SK-N-SH (cell line): Measurements from ENCODE around the gene ERC2.

ENCODE experiments used
- CTCF ChIP-seq: fragments of 200-600 bp; sonication (generic); IDR thresholded peaks from 2 replicates; pipeline ENCODE4 v1.6.1; 2017; ENCODE audit warnings: antibody characterized with exemption, mild to moderate bottlenecking, moderate library complexity
- EP300 ChIP-seq, 2 experiments: IDR thresholded peaks; 2 replicates each; pipeline versions ENCODE4 v1.4.0 to v1.6.1; 2012; ENCODE audit warnings: borderline replicate concordance in 1 of 2, low read depth in 1 of 2, low read length in 1 of 2
- GATA2 ChIP-seq: sonication (generic); formaldehyde crosslinking; IDR thresholded peaks from 2 replicates; pipeline ENCODE4 v1.5.0; 2020; ENCODE audit warnings: mild to moderate bottlenecking, missing genetic modification reagents
- MAX ChIP-seq: IDR thresholded peaks from 2 replicates; pipeline ENCODE4 v1.4.0; 2012; ENCODE audit warnings: low read depth
- MEF2A ChIP-seq: IDR thresholded peaks from 2 replicates; pipeline ENCODE4 v1.4.0; 2012; ENCODE audit warnings: low read depth, borderline replicate concordance
- NFIC ChIP-seq: IDR thresholded peaks from 2 replicates; pipeline ENCODE4 v1.4.0; 2012; ENCODE audit warnings: borderline replicate concordance
- POLR2AphosphoS5 ChIP-seq: IDR thresholded peaks from 2 replicates; pipeline ENCODE4 v1.6.1; 2012; ENCODE audit warnings: low read depth, low read length
- TAF1 ChIP-seq: IDR thresholded peaks from 2 replicates; pipeline ENCODE4 v1.6.1; 2012; ENCODE audit warnings: low read depth, mild to moderate bottlenecking, low read length, moderate library complexity, borderline replicate concordance
- TEAD4 ChIP-seq: IDR thresholded peaks from 2 replicates; pipeline ENCODE4 v1.4.0; 2012; ENCODE audit warnings: mild to moderate bottlenecking, borderline replicate concordance; ENCODE audit not compliant: insufficient read depth

- TF ChIP-seq CTCF (no peak), POLR2AphosphoS5 (no peak), EP300 (IDR thresholded peaks at IDR 0.05; ENCODE audit: borderline replicate concordance in 1 of 2, low read depth in 1 of 2, low read length in 1 of 2) (no peak), MAX (no peak), NFIC (no peak), MEF2A (no peak), TAF1 (no peak), TEAD4 (no peak), GATA2 (CRISPR knock-in tag) (no peak)
These were observed 661.1 kb downstream of the ERC2 start for GRCh38 chr3:55807210-55807609.
